ENCODE measurements around the gene UXS1. TPM values are rescaled to one million over a fixed set of nuclear protein-coding genes. Genes with fewer than 3 reads are reported as not detected.

The UXS1 gene
- total RNA-seq, 1 donor from 2014 or later = 35.6 TPM

DNA sequence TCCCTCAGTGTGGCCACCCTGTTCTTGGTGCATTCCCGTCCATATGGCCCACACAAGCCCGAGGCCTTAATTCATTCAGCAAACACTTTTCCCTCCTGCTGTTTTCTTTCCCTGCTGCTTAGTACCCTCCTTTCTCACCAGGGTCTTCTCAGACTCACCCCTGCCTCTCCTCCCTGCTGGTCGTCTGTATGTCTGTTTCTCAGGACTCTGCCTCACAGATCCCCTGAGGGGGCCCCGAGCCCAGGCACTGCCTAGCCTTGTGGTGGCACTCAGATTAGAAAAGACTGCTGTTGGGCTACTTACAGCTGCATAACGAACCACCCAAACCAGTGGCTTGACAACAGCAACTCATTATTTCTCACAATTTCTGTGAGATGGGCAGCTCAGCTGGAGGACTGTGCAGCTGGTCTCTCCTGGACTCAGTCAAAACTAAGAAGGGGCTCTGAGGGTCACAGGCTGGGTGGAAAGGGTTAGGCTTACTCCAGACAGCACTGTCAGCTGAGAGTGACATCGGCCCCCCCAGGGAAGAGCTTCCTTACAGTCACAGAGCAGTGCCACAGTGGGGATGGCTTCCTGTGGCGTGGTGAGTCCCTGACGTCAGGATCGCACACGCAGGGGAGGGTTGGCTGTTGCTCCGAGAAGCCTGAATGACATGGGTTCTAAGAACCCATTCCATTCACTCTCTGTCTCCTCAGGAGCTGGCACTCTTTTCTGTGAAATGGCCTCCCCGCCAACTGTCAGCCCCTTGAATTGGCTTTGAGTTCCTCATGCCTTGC, 139.0 kb downstream of the UXS1 start:
- no peak overlapping the region for H3K27ac ChIP-seq

DNA sequence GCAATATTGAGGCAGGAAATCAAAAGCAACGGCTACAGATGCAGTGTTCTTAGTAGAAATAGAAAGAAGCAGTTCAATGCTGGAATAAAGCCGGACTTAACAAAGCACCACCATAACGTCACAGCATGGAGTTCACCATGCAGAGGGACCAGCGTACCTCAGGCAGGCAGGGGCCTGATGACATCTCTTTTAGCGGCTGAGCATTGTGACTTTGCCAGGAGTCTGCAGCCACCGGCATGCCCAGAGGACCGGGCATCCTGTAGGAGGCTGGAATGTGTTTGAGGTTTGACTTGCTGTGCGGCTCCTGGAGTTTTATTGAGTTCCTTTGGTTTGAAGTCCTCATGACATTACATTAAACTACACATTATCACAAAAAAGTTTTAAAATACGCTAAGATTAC, 139.8 kb downstream of the UXS1 start:
- TF ChIP-seq, protein P1, sequence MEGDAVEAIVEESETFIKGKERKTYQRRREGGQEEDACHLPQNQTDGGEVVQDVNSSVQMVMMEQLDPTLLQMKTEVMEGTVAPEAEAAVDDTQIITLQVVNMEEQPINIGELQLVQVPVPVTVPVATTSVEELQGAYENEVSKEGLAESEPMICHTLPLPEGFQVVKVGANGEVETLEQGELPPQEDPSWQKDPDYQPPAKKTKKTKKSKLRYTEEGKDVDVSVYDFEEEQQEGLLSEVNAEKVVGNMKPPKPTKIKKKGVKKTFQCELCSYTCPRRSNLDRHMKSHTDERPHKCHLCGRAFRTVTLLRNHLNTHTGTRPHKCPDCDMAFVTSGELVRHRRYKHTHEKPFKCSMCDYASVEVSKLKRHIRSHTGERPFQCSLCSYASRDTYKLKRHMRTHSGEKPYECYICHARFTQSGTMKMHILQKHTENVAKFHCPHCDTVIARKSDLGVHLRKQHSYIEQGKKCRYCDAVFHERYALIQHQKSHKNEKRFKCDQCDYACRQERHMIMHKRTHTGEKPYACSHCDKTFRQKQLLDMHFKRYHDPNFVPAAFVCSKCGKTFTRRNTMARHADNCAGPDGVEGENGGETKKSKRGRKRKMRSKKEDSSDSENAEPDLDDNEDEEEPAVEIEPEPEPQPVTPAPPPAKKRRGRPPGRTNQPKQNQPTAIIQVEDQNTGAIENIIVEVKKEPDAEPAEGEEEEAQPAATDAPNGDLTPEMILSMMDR (IDR thresholded peaks at IDR 0.05) = no peak
- TF ChIP-seq POLR2A (IDR thresholded peaks at IDR 0.05) (no peak), POLR2AphosphoS5 (IDR thresholded peaks at IDR 0.05; ENCODE audit: insufficient read depth in 1 of 2, low read depth in 1 of 2) (no peak)
- no peak overlapping the region for H3K27ac ChIP-seq
- no peak for DNase-seq (ENCODE audit: extremely low spot score in 2 of 2)

More for the DNA sequence above, 139.0 kb downstream of the UXS1 start:
- no peaks in the 10 kb centered on the region for H3K4me1 ChIP-seq
- no peak for DNase-seq (ENCODE audit: extremely low spot score in 2 of 2)
- TF ChIP-seq POLR2A (IDR thresholded peaks at IDR 0.05) (no peak), POLR2AphosphoS5 (IDR thresholded peaks at IDR 0.05; ENCODE audit: insufficient read depth in 1 of 2, low read depth in 1 of 2) (no peak)
- TF ChIP-seq, protein P1 (IDR thresholded peaks at IDR 0.05) = no peak
- no peaks in the 10 kb centered on the region for H3K27me3 ChIP-seq
- intact Hi-C loops (cut with DNase I) = no loop called here
- no peak overlapping the region for H3K4me3 ChIP-seq
- no peaks in the 10 kb centered on the region for H3K36me3 ChIP-seq
- H3K9me3 ChIP-seq = no peaks in the 10 kb centered on the region

DNA sequence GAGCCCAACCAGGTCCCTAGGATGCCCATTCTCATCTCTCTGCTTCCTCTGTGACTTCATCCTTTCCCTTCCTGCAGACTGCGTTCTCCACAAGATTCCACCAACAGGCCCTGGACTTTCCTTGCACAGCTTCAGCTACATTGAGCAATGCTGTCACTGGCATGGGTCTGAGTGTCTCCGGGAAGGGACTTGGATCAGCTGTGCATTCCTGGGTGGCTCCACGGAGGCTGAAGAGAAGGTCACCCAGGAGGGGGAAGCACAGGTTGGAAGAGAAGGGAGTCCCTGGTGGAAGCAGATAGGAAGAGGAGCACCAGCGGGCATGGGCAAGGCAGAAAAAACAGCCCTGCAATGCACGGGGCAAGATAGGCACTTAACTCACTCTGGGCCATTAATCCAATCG, 140.5 kb downstream of the UXS1 start:
- no peak overlapping the region for H3K4me3 ChIP-seq
- no peaks in the 10 kb centered on the region for H3K36me3 ChIP-seq
- H3K9me3 ChIP-seq = no peaks in the 10 kb centered on the region
- intact Hi-C loops (cut with DNase I) = no loop called here
- TF ChIP-seq POLR2A (IDR thresholded peaks at IDR 0.05) = no peak
- no peak for TF ChIP-seq POLR2AphosphoS5 (IDR thresholded peaks at IDR 0.05; ENCODE audit: insufficient read depth in 1 of 2, low read depth in 1 of 2)
- TF ChIP-seq, protein P1 (IDR thresholded peaks at IDR 0.05) = no peak
- no peak for DNase-seq (ENCODE audit: extremely low spot score in 2 of 2)
- H3K27ac ChIP-seq = no peak overlapping the region
- H3K4me1 ChIP-seq = no peaks in the 10 kb centered on the region
- H3K27me3 ChIP-seq = no peaks in the 10 kb centered on the region

More for the DNA sequence above, 139.8 kb downstream of the UXS1 start:
- H3K9me3 ChIP-seq = no peaks in the 10 kb centered on the region
- no peaks in the 10 kb centered on the region for H3K36me3 ChIP-seq
- no peaks in the 10 kb centered on the region for H3K27me3 ChIP-seq
- intact Hi-C loops (cut with DNase I) = no loop called here
- no peaks in the 10 kb centered on the region for H3K4me1 ChIP-seq
- no peak overlapping the region for H3K4me3 ChIP-seq

DNA sequence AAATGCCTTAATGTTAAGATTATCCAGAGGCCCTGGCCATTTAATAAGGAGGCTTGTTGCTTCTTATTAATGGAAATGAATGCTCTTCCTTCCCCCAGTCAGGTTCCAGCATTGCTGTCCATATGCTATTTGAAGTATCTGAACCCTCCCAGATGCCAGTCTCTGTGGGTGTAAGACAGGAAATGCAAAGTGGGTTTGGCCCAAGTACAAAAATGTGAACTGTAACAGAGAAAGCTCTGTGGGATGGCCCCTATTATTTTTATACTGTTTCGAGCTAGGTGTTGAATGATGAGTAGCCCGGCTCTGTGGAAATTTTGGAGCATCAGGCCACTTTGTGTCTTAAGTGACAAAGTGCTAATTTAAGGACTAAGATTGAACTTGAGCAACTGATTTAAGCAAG, 141.0 kb downstream of the UXS1 start:
- no peak overlapping the region for H3K27ac ChIP-seq
- H3K9me3 ChIP-seq = no peaks in the 10 kb centered on the region
- no peaks in the 10 kb centered on the region for H3K36me3 ChIP-seq
- H3K27me3 ChIP-seq = no peaks in the 10 kb centered on the region
- DNase-seq (ENCODE audit: extremely low spot score in 2 of 2) = no peak
- H3K4me1 ChIP-seq = no peaks in the 10 kb centered on the region
- intact Hi-C loops (cut with DNase I) = no loop called here
- H3K4me3 ChIP-seq = no peak overlapping the region
- TF ChIP-seq POLR2A (IDR thresholded peaks at IDR 0.05) = no peak
- TF ChIP-seq POLR2AphosphoS5 (IDR thresholded peaks at IDR 0.05; ENCODE audit: insufficient read depth in 1 of 2, low read depth in 1 of 2) = no peak
- TF ChIP-seq, protein P1 (IDR thresholded peaks at IDR 0.05) = no peak

DNA sequence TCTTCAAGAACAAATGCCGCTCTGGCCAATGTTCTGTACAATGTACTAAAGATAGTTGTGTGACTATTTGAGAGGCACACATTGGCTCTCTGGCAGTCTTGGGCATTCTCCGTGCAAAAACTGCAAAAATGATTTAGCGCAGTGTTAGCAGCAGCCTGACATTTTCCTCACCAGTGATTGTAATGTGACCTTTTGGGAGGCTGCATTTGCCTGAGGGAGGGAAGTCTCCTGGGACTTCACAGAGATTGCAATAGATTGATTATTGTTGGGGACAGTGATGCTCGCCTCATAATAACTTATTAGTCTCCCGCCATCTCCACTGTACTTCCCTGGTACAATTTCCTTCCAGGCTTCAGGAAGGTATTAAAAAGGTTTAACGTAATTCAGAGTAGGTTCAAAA, 149.2 kb downstream of the UXS1 start:
- H3K9me3 ChIP-seq = no peaks in the 10 kb centered on the region
- no peaks in the 10 kb centered on the region for H3K36me3 ChIP-seq
- no peak overlapping the region for H3K4me3 ChIP-seq
- H3K27me3 ChIP-seq = no peaks in the 10 kb centered on the region
- TF ChIP-seq POLR2AphosphoS5 (IDR thresholded peaks at IDR 0.05; ENCODE audit: insufficient read depth in 1 of 2, low read depth in 1 of 2) (no peak), POLR2A (IDR thresholded peaks at IDR 0.05) (no peak)
- TF ChIP-seq, protein P1 (IDR thresholded peaks at IDR 0.05) = no peak
- intact Hi-C loops (cut with DNase I) = loop anchor here (5.0 kb wide), 1 partner anchor 1653 kb away; no protein-coding TSS in a partner anchor
- no peak for DNase-seq (ENCODE audit: extremely low spot score in 2 of 2)
- no peaks in the 10 kb centered on the region for H3K4me1 ChIP-seq
- H3K27ac ChIP-seq = no peak overlapping the region
